ENCODE results near the gene NUDT3.

DNA sequence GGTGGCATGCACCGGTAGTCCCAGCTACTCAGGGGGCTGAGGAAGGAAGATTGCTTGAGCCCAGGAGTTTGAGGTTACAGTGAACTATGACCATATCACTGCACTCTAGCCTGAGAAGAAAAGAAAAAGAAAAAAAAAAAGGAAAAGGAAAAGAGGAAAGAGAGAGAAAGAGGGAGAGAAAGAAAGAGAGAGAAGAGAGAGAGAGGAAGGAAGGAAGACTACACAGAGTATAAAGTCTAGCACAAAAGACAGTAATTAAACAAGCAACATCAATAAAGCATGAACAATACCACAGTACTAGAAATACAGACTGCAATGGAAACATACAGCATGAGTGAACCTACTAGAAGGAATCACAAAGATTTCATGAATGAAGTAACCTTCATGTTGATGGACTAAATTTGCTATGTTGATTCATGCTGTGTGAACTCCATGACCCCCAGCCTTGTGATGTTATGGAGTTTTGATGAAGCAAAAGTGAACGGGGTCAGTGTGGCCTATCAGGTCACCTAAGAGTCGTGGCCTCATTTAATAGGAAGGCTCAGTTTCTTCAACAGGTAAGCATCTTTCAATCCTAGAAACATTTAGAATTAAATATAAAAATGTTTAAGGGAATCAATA lies 57.6 kb downstream of the NUDT3 start:
- TF ChIP-seq SMC3 (IDR thresholded peaks at IDR 0.05; ENCODE audit: low read depth, low read length) (no peak), MEF2A (IDR thresholded peaks at IDR 0.05; ENCODE audit: borderline replicate concordance, low read depth) (no peak), TEAD4 (IDR thresholded peaks at IDR 0.05; ENCODE audit: borderline replicate concordance, insufficient read depth) (no peak), FOXJ3 (CRISPR knock-in tag; IDR thresholded peaks at IDR 0.05) (no peak), POLR2AphosphoS5 (IDR thresholded peaks at IDR 0.05; ENCODE audit: low read depth, low read length) (no peak), GATA2 (CRISPR knock-in tag; IDR thresholded peaks at IDR 0.05) (no peak), CHD2 (IDR thresholded peaks at IDR 0.05; ENCODE audit: low read length, partially characterized antibody) (no peak), YY1 (IDR thresholded peaks at IDR 0.05; ENCODE audit: low read depth) (no peak)
- TF ChIP-seq, protein P1, sequence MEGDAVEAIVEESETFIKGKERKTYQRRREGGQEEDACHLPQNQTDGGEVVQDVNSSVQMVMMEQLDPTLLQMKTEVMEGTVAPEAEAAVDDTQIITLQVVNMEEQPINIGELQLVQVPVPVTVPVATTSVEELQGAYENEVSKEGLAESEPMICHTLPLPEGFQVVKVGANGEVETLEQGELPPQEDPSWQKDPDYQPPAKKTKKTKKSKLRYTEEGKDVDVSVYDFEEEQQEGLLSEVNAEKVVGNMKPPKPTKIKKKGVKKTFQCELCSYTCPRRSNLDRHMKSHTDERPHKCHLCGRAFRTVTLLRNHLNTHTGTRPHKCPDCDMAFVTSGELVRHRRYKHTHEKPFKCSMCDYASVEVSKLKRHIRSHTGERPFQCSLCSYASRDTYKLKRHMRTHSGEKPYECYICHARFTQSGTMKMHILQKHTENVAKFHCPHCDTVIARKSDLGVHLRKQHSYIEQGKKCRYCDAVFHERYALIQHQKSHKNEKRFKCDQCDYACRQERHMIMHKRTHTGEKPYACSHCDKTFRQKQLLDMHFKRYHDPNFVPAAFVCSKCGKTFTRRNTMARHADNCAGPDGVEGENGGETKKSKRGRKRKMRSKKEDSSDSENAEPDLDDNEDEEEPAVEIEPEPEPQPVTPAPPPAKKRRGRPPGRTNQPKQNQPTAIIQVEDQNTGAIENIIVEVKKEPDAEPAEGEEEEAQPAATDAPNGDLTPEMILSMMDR (IDR thresholded peaks at IDR 0.05) = no peak
